CD4-positive, alpha-beta T cell treated with Interleukin-4 for 1 hour (primary cell): ENCODE measurements around the gene NIPAL3.
A peak's percentile ranks its signal among the peaks of the same experiment; 100 is the strongest.
"Not testable (repeated sequence)": the region's sequence is repeated elsewhere in the genome, so short reads cannot be mapped to it uniquely, and the experiment has no call there.

Experiments
- DNase-seq, 2 donors: peaks; one replicate each; pipeline ENCODE4 v3.0.0-alpha.2; 2020 to 2022

The NIPAL3 gene

DNA sequence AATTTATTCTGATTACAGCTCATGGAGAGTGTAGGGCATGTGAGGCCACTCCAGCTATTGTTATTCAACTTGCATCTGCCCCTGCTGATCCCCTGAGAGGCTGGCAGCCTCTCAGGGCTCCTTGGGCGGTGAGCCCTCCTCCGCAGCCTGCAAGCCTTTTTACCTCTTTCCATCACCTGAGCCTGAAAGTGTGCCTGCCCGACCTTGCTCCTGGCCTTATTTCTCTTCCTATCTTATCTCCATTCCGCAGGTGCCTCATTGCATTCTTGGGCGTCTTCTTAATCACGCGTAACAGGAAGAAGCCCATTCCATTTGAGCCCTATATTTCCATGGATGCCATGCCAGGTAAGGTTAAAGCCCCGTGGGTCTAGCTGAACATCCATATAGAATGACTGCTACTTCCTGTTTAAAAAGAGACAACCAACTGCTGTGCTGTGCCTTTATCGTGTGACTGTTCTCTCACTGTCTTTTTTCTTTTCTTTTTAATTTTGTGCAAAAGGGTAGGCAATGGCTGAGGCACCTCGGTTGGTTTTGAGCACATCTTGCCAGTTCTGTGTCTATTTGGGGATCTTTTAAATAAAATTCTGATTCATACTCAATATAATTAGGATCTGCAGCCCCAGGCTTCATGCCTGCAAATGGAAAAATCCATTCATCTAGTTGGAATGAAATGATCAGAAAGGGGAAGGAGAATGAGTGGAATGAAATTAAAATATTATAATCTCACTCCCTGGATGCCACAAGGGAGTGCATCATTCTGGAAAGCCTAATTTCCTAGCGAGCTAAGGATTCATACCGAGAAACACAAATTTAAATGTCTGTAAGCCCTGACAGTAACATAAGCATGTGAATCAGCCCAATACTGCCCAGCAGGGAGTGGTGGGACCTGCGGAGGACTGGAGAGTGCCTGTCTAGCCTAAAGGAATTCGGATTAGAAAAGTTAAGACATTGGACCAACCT is 48.5 kb downstream of the NIPAL3 start:
- no peak for DNase-seq

DNA sequence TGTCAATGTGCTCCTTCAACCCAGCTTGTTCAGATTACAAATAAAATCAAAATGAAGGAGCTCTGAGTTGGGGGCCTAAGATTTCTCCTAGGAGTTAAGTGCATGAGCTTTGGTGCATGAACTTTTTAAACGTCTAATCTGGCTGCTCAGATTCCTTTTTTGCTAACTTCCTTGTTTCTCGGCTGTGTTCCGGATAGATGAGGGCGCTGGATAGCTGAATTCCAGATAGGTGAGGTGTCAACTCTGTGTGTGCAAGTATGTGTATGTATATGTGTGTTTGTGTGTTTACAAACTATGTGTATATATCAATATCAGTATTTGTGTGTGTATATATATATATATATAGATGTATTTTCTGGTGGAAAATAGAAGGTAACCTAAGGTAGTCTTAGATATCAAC is 49.5 kb downstream of the NIPAL3 start:
- DNase-seq = no peak

DNA sequence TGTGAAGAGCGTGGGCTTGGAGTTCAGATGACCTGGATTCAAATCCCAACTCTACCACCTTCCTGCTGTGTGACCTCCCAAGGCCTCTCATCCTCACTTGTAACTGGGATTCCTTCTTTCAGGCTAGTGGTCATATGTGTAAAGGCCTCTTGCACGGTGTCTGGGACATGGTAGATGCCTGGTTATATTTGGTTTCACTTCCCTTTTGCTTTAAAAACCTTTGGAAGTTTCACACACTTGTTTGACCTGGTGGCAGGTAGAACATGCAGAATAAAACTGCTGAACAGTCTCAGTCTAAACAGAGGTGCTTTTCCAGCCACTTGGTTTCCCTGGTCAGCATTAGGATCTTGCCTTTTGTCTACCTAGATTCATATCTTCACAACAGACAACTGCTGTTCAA is 50.0 kb downstream of the NIPAL3 start:
- DNase-seq = no peak

DNA sequence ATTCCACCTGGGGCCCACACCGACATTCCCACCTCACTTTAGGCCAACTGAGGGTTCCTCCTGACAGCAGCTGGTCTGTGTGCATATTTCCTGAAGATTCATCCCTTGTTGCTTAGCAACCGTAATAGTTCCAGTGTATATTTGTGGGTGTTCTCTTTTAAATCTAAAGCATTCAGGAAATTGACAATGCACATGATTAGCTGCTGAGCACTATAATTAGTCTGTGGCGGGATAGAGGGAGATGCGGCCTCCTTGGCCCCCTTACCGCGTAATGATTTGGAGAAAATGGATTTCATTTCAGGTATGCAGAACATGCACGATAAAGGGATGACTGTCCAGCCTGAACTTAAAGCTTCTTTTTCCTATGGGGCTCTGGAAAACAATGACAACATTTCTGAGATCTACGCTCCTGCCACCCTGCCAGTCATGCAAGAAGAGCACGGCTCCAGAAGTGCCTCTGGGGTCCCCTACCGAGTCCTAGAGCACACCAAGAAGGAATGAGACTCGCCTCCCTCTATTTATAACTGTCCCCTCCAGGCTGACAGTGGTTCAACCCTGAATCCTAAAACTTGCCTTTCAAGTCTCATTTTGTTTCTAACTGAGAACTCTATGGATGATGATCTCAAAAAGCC is 53.2 kb downstream of the NIPAL3 start:
- DNase-seq = no peak

DNA sequence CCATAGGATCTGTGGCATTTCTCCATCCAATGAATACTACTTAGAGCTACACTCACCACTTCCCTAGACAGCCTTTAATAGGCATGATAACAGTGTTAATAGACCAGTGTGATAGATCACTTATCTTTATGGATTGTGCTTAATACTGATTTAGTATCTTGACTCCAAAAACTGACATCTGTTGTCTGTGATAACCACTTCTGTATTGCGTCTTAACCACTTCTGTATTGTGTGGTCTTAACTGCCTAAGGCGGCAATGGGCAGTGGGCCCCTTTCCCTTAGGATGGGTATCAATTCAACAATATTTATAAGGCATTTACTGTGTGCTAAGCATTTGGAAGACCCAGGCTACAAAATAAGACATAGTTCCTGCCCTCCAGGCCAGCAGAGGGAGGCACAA is 55.0 kb downstream of the NIPAL3 start:
- no peak for DNase-seq

DNA sequence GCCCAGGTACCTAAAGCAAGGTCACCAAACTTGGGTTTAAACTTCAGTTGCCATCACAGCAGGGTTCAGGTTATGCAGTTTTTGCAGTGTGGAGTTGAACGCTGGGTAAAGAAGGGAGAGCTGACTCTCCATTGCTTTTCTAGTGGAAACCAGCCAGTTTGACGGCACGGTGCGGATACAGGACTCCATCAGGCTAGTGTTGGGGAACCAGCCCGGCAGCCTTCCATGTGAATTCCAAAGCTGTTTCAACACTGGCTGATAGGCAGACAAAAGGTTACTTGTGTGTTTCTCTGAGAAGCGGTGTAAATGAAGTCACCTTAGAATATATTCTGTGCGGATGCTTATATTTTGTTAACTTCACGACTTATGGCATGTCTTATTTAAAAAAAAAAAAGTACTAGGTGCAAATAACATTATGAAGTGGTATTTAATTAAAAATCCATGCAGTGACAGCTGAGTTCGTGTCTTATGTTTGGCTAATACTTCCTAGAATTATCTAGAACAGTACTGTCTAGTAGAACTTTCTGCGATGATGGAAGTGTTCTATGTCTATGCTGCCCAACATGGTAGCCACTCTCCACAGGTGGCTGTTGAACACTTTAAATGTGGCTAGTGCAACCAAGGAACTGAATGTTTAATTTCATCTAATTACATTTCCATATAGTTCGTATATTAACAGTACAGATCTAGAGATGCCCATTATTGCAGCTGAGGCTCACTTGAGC is 57.1 kb downstream of the NIPAL3 start:
- no peak for DNase-seq

DNA sequence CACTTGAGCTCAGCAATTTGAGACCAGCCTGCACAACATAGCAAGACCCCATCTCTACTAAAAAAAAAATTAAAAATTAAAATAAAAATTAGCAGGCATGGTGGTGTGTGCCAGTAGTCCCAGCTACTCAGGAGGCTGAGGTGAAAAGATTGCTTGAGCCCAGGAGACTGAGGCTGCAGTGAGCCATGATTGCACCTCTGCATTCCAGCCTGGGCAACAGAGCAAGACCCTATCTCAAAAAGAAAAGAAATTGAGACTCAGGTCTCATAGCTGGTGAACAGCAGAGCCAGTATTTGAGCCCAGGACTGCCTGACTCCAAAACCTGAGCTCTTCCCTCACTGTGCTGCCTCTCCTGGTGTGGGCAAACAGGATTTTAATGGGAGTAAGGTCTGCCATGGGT is 58.6 kb downstream of the NIPAL3 start:
- no peak for DNase-seq

DNA sequence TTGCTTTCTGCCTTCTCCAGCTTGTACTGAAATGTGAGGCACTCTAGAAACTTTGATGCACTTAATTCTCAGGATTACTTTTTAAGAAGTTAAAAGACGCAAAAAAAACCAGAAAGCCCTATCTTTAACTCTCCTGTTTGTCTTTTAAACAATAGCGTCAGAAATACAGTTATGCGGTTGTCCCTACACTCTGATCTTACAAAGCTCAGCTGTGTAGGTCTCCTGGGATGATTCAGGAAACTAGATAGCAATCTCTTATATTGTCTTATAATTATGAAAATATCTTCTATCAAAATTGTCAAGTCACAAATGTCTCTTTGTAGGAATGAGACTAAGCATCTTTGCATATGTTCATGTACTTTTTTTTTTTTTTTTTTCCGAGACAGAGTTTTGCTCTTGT is 60.1 kb downstream of the NIPAL3 start:
- DNase-seq = no peak

DNA sequence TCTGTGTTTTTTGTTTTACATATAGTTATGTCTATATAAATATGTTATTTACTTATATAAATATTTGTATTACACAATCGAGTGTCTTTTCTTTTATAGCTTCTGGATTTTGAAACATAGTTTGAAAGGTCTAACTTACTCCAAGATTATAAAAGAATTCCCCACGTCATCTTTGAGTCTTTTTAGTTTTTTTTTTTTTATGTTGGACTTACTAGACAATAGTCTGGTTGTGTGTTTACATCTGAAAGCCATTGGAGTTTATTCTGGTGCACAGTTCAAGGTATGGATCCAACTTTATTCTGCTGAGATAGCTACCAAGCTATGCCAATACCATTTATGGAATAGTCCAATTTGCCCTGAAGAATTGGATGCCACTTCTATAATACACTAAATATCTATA is 61.0 kb downstream of the NIPAL3 start:
- DNase-seq = no peak

DNA sequence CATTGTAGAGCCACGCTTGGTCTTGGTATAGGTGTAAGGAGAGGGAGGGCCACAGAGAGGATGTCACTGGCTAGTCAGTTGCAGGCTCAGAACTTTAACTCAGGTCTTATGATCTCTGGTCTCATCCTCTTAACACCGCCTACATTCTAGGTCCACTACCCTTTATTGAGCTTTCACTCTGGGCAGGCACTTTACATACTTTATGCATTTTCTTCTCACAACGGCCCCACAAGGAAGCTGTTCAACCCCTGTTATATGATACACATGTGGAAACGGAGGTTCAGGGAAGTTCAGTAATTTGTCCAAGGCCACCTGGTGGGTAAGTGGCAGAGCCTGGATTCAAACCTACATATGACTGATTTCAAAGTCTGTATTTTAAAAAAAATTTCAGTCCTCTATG is 61.7 kb downstream of the NIPAL3 start:
- DNase-seq = no peak

DNA sequence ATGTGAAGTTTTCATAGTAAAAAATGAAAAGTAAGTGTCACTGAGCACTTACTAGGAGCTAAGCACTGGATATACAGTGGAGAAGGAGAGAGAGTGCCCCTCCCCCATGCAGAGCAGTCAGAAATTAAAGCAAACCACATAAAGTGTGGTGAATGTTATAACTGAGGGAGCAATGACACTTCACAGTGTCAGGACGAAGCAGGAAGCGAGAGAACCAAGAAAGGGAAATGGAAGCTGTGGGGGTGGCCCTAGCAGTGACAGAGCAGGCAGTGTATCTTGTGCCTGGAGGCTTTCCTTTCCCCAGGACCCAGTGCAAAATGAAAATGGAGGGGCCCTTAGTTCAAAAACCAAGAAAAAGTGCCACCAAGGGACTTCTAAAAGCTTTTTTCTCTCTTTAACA is 65.5 kb downstream of the NIPAL3 start:
- peak; percentile 69 to 70 for DNase-seq

DNA sequence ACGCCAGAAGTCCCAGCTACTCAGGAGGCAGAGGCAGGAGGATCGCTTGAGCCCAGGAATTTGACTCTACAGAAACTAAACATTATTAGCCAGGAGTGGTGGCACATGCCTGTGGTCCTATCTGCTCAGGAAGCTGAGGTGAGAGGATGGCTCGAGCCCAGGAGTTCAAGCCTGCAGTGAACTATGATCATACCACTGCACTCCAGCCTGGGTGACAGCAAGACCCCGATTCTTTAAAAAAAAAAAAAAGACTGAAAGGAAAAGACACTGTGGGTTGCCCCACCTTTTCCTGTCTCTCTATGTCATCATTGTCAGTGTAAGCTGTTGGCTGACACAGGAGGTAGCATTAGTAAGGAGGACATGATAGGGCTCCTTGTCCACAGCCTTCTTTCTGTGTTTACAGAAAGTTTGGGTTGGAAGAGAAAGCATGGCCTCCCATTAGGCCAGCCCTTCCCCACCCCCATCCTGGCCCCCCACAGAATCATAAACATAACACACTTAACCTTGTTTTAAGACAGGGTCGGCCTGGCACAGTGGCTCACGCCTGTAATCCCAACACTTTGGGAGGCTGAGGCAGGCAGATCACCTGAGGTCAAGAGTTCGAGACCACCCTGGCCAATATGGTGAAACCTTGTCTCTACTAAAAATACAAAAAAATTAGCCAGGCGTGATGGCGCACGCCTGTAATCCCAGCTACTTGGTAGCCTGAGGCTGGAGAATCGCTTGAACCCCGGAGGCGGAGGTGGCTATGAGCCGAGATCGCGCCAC is 66.4 kb downstream of the NIPAL3 start:
- peak; percentile 53 to 75 for DNase-seq

DNA sequence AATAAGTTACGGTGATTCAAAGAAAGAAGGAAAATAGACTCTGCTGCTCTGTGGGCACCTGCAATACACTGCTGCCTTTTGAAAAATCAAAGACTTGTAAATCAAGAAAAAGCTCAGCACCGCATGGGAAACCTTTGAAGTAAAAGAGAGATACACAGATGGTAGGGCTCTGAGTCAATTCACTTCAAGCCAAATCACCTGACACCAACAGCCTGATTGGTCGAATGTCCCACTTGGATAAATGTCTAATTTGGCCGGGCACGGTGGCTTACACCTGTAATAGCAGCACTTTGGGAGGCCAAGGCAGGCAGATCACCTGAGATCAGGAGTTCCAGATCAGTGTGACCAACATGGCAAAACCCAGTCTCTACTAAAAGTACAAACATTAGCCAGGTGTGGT is 67.8 kb downstream of the NIPAL3 start:
- no peak for DNase-seq

DNA sequence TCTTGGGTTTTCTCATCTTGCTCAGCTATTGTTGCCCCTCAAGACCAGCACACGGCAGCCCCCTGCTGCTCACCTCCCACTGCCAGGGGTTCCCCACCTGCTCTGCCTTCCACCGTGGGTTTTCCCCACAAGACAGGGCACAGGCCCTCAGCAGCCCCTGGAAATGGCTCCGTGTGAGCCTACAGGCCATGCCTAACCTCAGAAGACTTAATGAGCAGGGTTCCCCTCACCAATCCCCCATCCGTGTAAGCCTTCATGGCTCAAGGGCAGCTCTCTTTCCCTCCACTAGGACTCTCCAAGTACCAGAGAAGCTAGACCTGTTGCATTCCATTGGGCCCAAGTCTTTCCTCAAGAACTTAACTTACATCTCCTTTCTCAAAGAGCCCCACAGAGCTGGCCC is 68.6 kb downstream of the NIPAL3 start:
- DNase-seq = no peak

DNA sequence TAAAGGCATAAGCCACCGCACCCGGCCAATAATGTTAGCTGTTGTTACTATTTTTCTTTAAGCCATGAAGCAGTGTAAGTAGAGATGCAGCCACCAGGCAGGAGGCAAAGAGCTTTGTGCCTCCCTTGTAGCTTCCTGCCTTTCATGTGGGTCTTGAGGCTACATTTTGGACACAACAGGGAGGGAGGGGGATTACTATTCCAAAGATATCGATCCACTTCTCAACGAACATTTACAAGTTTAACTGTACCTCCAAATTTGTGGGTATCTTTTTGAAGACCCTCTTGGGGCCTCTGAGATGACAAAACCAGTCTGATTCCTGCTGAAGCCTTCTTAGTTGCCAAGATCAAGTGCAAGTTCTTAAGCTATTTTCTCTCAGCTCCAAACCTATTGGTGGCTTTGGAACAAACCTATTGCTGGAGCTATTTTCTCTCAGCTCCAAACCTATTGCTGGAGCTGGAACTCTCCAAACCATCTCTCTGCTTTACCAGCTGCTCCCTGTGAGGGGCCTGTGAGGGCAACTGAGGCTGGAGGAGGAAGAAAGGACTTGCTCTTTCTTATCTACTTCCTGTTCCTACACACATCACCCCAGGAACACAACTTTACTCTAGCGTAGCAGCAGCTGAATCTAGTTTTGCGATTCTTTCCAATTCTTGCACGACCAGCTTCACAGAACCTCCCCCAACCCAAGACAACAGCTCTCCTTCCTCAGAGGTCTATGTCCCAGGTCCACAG is 70.9 kb downstream of the NIPAL3 start:
- DNase-seq = peak; percentile 39 to 68

DNA sequence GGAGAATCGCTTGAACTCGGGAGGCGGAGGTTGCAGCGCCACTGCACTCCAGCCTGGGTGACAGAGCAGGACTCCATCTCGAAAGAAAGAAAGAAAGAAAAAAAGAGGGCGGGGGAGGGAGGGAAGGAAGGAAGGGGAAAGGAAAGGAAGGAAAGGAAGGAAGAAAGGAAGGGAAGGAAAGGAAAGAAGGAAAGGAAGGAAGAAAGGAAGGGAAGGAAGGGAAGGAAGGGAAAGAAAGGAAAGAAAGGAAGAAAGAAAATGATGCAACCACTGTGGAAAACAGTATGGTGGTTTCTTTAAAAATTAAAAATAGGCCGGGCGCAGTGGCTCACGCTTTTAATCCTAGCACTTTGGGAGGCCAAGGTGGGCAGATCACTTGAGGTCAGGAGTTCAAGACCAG is 71.9 kb downstream of the NIPAL3 start:
- DNase-seq = no peak

DNA sequence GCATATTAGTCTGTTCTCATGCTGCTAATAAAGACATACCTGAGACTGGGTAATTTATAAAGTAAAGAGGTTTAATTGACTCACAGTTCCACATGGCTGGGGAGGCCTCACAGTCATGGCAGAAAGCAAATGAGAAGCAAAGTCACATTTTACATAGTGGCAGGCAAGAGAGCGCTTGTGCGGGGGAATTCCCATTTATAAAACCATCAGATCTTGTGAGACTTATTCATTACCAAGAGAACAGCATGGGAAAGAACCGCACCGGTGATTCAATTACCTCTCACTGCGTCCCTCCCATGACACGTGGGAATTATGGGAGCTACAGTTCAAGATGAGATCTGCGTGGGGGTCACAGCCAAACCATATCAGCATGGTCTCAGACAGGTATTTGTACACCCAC is 72.6 kb downstream of the NIPAL3 start:
- DNase-seq = peak in 1 of 2 donors; percentile 53

DNA sequence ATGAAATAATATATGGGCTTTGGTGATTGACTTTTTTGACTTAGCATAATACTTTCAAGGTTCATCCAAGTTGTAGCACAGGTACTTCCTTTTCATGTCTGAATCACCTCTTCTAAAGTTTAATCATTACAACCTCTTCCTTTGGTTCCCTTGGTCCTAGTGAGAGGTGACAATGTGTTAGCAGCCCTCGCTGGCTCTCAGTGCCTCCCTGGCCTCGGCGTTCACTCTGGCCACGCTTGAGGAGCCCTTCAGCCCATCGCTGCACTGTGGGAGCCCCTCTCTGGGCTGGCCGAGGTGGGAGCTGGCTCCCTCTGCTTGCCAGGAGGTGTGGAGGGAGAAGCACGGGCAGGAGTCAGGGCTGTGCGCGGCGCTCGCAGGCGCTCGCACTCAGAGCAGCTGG is 74.1 kb downstream of the NIPAL3 start:
- DNase-seq = no peak

DNA sequence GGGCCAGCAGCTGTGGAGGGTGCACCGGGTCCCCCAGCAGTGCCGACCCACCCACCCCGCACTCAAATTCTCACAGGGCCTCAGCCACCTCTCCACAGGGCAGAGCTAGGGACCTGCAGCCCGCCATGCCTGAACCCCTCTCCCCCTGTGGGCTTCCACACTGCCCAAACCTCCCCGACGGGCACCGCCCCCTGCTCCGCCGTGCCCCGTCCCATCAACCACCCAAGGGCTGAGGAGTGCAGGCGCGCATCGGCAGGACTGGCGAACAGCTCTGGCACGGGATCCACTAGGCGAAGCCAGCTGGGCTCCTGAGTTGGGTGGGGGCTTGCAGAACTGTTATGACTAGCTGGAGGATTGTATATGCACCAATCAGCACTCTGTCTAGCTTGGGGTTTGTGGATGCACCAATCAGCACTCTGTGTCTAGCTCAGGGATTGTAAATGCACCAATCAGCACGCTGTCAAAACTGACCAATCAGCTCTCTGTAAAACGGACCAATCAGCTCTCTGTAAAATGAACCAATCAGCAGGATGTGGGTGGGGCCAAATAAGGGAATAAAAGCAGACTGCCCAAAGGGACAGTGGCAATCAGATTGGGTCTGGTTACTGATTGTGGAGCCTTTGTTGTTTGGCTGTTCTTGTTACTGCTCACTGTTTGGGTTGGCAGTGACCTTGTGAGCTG is 74.6 kb downstream of the NIPAL3 start:
- no peak for DNase-seq

DNA sequence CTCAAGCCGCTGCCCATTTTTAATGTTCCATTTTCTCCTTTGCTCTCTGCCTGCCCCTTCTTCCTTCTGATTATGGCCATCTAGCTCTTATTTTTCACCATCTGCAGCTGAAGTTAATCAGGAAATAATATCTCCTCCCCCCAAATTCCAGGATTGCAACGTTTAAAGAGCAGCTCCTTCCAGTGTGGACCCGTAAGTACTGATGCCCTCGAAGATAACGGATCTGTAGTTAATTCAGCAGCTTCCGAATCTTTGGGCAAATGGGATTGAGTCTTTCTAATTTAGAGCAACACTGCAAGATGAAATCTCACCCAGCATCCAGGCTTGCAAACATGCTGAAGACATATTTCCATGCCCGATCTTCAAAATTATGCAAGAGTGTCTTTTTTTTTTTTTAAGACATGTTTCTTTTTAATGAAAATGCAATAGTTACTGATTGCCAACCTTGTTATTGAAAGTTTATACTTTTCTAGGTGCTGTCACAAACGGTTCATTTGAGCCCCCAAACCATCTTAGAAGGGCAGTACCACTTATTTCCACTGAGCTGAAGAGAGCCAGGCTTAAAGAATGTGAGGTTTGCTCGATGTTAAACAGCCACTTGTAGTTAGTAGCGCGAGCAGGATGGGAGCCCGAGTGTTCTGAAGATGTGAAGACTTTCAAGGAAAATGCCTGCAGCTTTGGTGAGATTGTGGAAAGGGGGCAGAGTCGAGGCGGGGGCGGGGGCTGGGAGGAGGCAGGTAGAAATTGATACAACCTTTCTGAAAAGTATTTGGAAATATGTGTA is 76.2 kb downstream of the NIPAL3 start:
- DNase-seq = no peak

DNA sequence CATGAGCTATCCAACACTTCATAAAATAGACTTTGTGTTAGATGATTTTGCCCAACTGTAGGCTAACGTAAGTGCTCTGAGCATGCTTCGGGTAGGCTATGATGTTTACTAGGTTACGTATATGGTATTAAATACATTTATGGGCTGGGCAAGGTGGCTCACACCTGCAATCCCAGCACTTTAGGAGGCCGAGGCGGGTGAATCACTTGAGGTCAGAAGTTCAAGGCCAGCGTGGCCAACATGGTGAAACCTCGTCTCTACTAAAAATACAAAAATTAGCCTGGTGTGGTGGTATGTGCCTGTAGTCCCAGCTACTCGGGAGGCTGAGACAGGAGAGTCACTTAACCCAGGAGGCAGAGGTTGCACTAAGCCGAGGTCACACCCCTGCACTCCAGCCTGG is 77.3 kb downstream of the NIPAL3 start:
- DNase-seq = not testable (repeated sequence)
